Skeletal muscle tissue (tissue), 4 donors: ENCODE data around the gene SNX5. TPM values are rescaled to one million over a fixed set of nuclear protein-coding genes. Genes with fewer than 3 reads are reported as not detected.

Source experiments
- H3K27ac ChIP-seq: one replicate; pipeline ENCODE4 v1.7.0; 2013; ENCODE audit warnings: mild to moderate bottlenecking, low read depth, low read length, inconsistent platforms
- H3K27me3 ChIP-seq, 3 donors: one replicate each; pipeline ENCODE4 v1.7.0; 2013; ENCODE audit warnings: low read length in 3 of 3; ENCODE audit not compliant: control insufficient read depth in 3 of 3, insufficient read depth in 3 of 3
- H3K36me3 ChIP-seq, 3 donors: one replicate each; pipeline ENCODE4 v1.7.0; 2013; ENCODE audit warnings: low read length in 3 of 3; ENCODE audit not compliant: control insufficient read depth in 3 of 3, insufficient read depth in 3 of 3
- H3K4me1 ChIP-seq, 3 donors: one replicate each; pipeline ENCODE4 v1.7.0; 2013; ENCODE audit warnings: low read length in 3 of 3, mild to moderate bottlenecking in 3 of 3; ENCODE audit not compliant: control insufficient read depth in 3 of 3, insufficient read depth in 3 of 3
- H3K4me3 ChIP-seq, 3 donors: one replicate each; pipeline ENCODE4 v1.7.0; 2013; ENCODE audit warnings: low read length in 3 of 3
- H3K9ac ChIP-seq, 3 donors: one replicate each; pipeline ENCODE4 v1.7.0; 2013; ENCODE audit warnings: low read length in 3 of 3, mild to moderate bottlenecking in 3 of 3, moderate library complexity in 2 of 3, low read depth in 1 of 3
- H3K9me3 ChIP-seq, 3 donors: one replicate each; pipeline ENCODE4 v1.7.0; 2013; ENCODE audit warnings: low read length in 3 of 3; ENCODE audit not compliant: control insufficient read depth in 3 of 3
- total RNA-seq: library from RNA; depleted of rRNA; stranded (reverse); fragments of >200 nt; gene quantifications from one replicate; pipeline ENCODE4 v1.2.3, GENCODE V29; 2014
- donor health status: Osteomylitis.

Gene SNX5
- total RNA-seq, 1 donor from 2014 or later = 95.0 TPM

DNA sequence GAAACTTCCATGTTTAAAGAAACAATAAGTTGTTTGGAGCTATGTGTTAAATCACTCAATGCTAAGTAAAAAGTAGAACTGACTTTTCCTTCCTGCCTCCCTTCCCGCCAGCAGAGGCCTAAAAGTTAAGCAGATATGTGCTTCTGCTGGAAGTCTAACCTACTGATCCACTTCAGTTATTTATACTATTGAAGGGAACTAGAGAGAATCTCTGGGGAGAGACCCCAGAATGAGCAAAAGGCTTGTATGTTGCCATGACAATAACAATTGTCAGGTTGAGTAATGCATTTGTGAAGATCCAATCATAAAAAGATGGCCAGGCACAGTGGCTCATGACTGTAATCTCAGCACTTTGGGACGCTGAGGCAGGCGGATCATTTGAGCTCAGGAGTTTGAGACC is 25.0 kb upstream of the SNX5 start:
- H3K4me3 ChIP-seq = no peak overlapping the region
- no peaks in the 10 kb centered on the region for H3K9me3 ChIP-seq
- H3K9ac ChIP-seq = no peak overlapping the region
- peaks cover 4 to 14% (median 6%) of the 10 kb centered on the region in 3 donors for H3K36me3 ChIP-seq
- H3K27ac ChIP-seq = no peak overlapping the region
- H3K27me3 ChIP-seq = no peaks in the 10 kb centered on the region
- peaks cover 3 to 4% (median 3%) of the 10 kb centered on the region in 3 donors for H3K4me1 ChIP-seq

DNA sequence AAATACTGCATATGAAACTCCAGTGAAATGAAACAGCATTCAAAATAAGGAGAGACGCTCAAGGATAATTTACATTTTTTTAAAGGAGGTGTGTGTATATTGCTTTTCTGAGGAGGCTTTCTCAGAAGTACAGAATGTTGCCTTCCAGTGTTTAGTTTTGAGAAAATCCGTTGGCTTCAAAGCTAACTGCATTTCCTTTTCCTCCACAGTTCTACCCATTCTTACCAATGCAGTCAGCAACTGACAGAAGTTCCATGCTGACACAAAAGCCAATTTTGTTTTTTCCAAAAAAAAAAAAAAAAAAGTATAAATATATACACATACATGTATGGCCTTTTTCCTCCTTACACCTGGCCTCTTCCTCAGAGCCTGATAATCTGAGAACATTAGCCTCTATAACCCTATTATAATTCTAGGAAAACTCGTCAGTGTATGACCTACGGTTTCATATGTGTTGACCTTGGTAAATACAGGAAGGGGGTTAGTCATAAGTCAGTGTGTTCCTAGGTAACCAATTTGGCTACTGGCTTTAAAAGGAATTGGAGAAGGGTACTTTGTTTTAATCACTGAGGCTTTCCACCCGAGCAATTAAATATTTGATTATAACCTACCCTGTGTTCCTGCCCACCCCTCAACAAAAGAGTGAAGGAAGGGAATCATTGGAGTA is 24.4 kb upstream of the SNX5 start:
- H3K9ac ChIP-seq = no peak overlapping the region
- peaks cover 3 to 4% (median 3%) of the 10 kb centered on the region in 3 donors for H3K4me1 ChIP-seq
- no peaks in the 10 kb centered on the region for H3K9me3 ChIP-seq
- no peak overlapping the region for H3K4me3 ChIP-seq
- no peak overlapping the region for H3K27ac ChIP-seq
- no peaks in the 10 kb centered on the region for H3K27me3 ChIP-seq
- peaks cover 4 to 14% (median 6%) of the 10 kb centered on the region in 3 donors for H3K36me3 ChIP-seq

DNA sequence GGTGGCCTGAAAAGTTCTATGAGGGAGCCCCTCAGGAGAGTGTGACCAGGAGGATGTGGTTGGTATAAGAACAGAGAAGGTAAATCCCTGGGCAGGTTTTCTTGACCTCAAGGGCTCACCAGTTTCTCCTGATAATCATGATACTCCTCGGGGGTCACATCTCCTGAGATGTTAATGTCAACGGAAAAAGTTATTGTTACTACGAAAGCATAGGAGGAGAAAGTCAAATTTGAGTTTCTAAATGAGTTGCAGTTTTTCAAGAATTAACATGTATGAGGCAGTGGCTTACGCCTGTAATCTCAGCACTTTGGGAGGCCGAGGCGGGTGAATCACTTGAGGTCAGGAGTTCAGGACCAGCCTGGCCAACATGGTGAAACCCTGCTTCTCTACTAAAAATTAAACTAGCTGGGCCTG is 23.6 kb upstream of the SNX5 start:
- no peaks in the 10 kb centered on the region for H3K9me3 ChIP-seq
- no peak overlapping the region for H3K4me3 ChIP-seq
- no peaks in the 10 kb centered on the region for H3K27me3 ChIP-seq
- no peak overlapping the region for H3K27ac ChIP-seq
- peaks cover 4 to 14% (median 6%) of the 10 kb centered on the region in 3 donors for H3K36me3 ChIP-seq
- H3K4me1 ChIP-seq = peaks cover 3 to 4% (median 3%) of the 10 kb centered on the region in 3 donors
- H3K9ac ChIP-seq = no peak overlapping the region

DNA sequence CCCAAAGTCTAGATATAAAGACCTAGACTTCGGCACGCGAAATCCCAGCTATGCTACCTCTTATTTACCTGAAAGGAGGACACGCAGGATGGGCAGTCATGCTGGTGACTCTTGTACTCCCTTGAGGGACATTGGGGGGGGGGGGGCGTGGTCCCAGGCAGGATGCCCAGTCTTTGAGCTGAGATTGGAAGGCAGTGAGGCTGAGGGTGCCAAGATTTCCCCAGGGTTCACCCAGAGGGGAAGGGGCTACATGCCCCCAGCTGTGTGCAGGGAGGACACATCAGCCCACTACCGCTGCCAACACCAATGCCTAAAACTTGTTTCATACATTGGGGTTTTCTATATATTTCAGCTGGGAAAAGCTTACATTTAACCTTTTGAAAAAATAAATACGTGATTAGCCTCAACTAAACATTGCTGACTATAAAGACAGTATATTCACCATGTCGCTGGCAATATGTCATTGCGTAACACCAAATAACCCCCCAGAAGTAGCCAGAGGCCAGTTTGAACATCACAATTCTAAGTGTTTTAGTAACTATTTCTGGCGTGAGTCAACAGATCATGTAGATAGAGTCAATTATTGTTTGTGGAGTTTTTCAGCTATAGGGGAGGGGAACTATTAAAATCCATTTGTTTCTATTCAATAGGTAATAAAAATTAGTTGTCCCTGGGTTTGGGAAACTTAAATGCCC is 21.8 kb upstream of the SNX5 start:
- H3K27ac ChIP-seq = no peak overlapping the region
- no peaks in the 10 kb centered on the region for H3K4me1 ChIP-seq
- H3K4me3 ChIP-seq = no peak overlapping the region
- H3K27me3 ChIP-seq = no peaks in the 10 kb centered on the region
- H3K36me3 ChIP-seq = peaks cover 4 to 14% (median 6%) of the 10 kb centered on the region in 3 donors
- H3K9me3 ChIP-seq = no peaks in the 10 kb centered on the region
- H3K9ac ChIP-seq = no peak overlapping the region

DNA sequence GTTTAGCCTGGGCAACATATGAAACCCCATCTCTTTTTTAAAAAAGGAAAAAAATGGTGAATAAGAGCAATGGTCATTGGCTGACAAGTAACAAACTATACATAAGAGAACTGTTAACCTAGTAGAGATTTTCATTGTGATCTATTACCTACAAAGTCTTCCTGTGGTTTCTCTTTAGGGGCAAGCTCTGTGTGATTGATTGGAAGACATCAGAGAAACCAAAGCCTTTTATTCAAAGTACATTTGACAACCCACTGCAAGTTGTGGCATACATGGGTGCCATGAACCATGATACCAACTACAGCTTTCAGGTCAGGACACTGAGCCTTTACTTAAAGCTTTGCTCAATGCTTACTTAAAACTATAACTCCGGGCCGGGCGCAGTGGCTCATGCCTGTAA is 19.4 kb upstream of the SNX5 start:
- Histone ChIP-seq H3K9ac (no peak overlapping the region), H3K4me1 (no peaks in the 10 kb centered on the region), H3K36me3 (peaks cover 4 to 14% (median 7%) of the 10 kb centered on the region in 3 donors), H3K27ac (no peak overlapping the region), H3K27me3 (no peaks in the 10 kb centered on the region), H3K9me3 (no peaks in the 10 kb centered on the region), H3K4me3 (no peak overlapping the region)

DNA sequence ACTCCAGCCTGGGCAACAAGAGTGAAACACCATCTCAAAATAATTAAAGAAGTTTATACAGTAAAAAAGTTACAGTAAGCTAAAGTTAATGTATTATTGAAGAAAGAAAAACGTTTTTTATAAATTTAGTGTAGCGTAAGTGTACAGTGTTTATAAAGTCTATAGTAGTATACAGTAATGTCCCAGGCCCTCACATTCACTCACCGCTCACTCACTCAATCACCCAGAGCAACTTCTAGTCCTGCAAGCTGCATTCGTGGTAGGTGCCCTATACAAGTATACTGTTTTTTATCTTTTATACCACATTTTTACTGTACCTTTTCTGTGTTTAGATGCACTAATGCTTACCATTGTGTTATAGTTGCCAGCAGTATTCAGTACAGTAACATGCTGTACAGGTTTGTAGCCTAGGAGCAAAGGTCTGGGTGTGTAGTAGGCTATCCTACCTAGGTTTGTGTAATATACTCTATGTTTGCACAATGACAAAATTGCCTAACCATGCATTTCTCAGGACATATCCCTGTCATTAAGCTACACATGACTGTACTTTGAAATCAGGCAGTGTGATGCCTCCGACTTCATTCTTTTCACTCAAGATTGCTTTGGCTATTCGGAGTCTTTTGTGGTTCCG is 16.9 kb upstream of the SNX5 start:
- no peaks in the 10 kb centered on the region for H3K9me3 ChIP-seq
- H3K4me3 ChIP-seq = no peak overlapping the region
- no peak overlapping the region for H3K9ac ChIP-seq
- H3K27me3 ChIP-seq = no peaks in the 10 kb centered on the region
- H3K4me1 ChIP-seq = no peaks in the 10 kb centered on the region
- H3K27ac ChIP-seq = no peak overlapping the region
- peaks cover 4 to 13% (median 6%) of the 10 kb centered on the region in 3 donors for H3K36me3 ChIP-seq

DNA sequence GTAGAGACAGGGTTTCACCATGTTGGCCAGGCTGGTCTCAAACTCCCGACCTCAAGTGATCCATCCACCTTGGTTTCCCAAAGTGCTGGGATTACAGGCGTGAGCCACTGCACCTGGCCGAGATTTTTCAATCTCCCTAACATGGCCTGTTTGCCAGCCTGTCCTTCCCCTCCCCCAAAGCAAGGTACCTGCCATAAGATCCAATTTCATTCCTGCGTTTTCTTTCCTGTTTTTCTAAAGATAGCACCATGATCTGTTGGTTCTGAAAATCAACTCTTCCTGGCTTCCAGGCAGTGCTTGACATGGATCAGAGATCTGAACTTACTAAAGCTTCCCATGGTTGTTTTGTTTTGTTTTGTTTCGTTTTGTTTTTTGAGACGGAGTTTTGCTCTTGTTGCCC is 7.7 kb upstream of the SNX5 start:
- peak overlapping the region; percentile 77 for H3K27ac ChIP-seq
- no peaks in the 10 kb centered on the region for H3K27me3 ChIP-seq
- H3K9me3 ChIP-seq = no peaks in the 10 kb centered on the region
- peaks cover 10 to 29% (median 16%) of the 10 kb centered on the region in 3 donors for H3K4me1 ChIP-seq
- H3K4me3 ChIP-seq = peak overlapping the region in 2 of 3 donors; percentile 36 to 45
- no peaks in the 10 kb centered on the region for H3K36me3 ChIP-seq
- H3K9ac ChIP-seq = peak overlapping the region in 1 of 3 donors; percentile 69

DNA sequence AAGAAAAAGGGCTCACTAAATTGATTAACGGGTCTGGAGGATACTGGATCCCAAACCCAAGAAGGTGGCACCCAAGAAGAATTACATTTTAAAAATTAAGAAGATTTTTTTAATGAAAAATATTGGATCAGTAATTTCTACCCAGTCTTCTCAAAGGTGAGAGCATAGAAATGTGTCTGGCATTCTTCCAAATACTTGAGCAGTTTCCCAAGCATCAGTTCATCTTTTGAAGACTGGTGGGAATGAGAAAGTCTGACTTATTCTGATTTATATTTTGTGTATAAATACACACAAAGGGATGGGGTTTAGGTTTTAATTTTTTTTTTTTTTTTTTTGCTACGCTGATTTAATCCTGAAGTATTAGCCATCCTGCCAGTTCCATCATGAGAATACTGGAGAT is 3.5 kb upstream of the SNX5 start:
- Histone ChIP-seq H3K9me3 (no peaks in the 10 kb centered on the region), H3K4me3 (peak overlapping the region; percentile 51 to 98 (median 98)), H3K9ac (peak overlapping the region in 2 of 3 donors; percentile 93 to 95), H3K27ac (peak overlapping the region; percentile 96), H3K4me1 (peaks cover 17 to 48% (median 19%) of the 10 kb centered on the region in 3 donors), H3K27me3 (no peaks in the 10 kb centered on the region), H3K36me3 (no peaks in the 10 kb centered on the region)

DNA sequence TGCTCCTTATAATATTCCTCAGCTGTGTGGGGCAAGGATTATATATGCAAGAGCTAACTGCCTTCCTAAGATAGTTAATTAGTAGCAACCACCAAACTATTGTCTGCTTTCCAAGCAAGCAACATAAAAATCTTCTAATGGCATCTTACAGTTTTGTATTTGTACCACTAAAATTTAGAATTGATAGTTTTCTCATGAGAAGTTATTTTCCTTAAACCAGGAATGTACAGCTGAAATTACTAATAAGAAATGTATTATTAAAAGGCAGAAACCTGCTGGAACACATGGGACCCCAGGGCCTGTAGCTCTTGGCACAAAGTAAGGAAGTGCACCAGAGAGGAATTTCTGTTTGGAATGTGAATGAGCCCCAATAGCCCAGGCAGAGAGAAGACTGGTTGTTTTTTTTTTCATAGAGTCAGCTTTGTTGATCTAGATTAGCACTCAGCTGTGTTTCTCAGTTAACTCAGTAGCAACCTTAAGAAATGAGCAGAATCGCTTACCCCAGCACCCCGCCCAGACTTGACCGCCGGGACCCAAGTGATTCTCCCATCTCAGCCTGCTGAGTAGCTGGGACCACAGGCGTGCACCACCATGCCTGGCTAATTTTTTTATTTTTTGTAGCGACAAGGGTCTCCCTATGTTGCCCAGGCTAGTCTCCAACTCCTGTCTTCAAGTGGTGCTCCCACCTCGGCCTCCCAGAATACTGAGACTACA is 2.9 kb upstream of the SNX5 start:
- peaks cover 20 to 52% (median 24%) of the 10 kb centered on the region in 3 donors for H3K4me1 ChIP-seq
- peak overlapping the region; percentile 93 to 97 (median 95) for H3K9ac ChIP-seq
- H3K36me3 ChIP-seq = no peaks in the 10 kb centered on the region
- no peaks in the 10 kb centered on the region for H3K27me3 ChIP-seq
- H3K9me3 ChIP-seq = no peaks in the 10 kb centered on the region
- peak overlapping the region; percentile 96 for H3K27ac ChIP-seq
- H3K4me3 ChIP-seq = peak overlapping the region; percentile 51 to 98 (median 98)
